ENCODE results near the gene VMAC. TPM values are rescaled to one million over a fixed set of nuclear protein-coding genes. Genes with fewer than 3 reads are reported as not detected.

VMAC gene
- total and polyA plus RNA-seq, 2 of the 8 experiments (the other 6 are each of a cell fraction or from before 2014, with no cell fraction given): 1.3 to 2.2 TPM

DNA sequence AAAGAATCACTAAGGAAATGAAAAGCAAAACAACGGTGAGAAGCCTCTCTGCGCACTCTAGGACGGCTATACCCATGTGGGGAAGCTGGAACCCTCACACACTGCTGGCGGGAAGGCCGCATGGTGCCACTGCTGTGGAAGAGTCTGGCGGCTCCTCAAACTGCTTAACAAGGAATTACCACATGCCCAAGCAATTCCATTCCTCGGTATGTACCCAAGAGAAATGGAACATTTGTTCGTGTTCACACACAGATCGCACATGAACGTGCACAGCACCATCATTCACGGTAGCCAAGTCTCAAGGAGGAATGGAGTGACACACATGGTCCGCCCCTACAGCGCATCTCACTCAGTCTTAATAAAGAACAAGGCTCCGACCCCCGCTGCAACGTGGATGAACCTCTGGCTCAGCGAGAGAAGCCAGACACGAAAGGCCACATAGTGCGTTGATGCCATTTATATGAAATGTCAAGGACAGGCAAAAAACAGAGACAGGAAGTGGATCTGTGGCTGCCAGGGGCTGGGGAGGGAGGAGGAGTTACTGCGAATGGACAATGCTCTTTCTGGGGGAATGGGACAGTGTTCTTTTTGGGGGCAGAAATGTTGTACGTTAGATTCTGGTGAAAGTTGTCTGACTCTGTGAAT, 17.0 kb downstream of the VMAC start:
- Histone ChIP-seq H3K18ac (ENCODE audit: extremely low read depth, low read length) (no peak overlapping the region), H3K79me2 (ENCODE audit: control insufficient read depth in 1 of 2, insufficient read depth in 2 of 2, low read length in 2 of 2) (no peaks in the 10 kb centered on the region), H3K23me2 (ENCODE audit: low read depth, low read length) (no peaks in the 10 kb centered on the region), H3K56ac (replicated peaks; ENCODE audit: insufficient read length, low read depth, low read length) (no peak overlapping the region), H2AFZ (ENCODE audit: low read length) (no peak overlapping the region), H3K9me3 (ENCODE audit: insufficient read depth in 2 of 2, low read depth in 1 of 2, low read length in 1 of 2) (no peaks in the 10 kb centered on the region), H4K91ac (replicated peaks; ENCODE audit: insufficient read length, low read length) (no peak overlapping the region), H3K9ac (replicated peaks in 1 of 4; ENCODE audit: extremely low read depth in 1 of 4, low read depth in 3 of 4, low read length in 3 of 4) (no peak overlapping the region), H3K4ac (replicated peaks; ENCODE audit: insufficient read length, low read depth, low read length) (no peak overlapping the region), H3K4me3 (ENCODE audit: extremely low read depth in 1 of 4, insufficient read depth in 2 of 4, low read depth in 3 of 4, low read length in 4 of 4) (no peak overlapping the region), H4K8ac (ENCODE audit: extremely low read depth, insufficient read depth, low read length) (no peak overlapping the region), H3K4me1 (replicated peaks in 1 of 4; ENCODE audit: control insufficient read depth in 3 of 4, insufficient read depth in 4 of 4, low read length in 3 of 4) (no peaks in the 10 kb centered on the region), H3K36me3 (ENCODE audit: control insufficient read depth in 2 of 4, insufficient read depth in 4 of 4, low read length in 3 of 4) (peaks cover 13 to 58% (median 45%) of the 10 kb centered on the region in 4 experiments), H2AK5ac (ENCODE audit: low read depth, low read length) (no peak overlapping the region), H2BK12ac (ENCODE audit: low read depth, low read length) (no peak overlapping the region), H3K4me2 (ENCODE audit: insufficient read depth in 1 of 2, low read depth in 2 of 2, low read length in 2 of 2) (no peak overlapping the region), H2BK20ac (ENCODE audit: low read length) (no peak overlapping the region), H3K14ac (ENCODE audit: insufficient read length) (no peak overlapping the region), H2BK120ac (replicated peaks; ENCODE audit: low read depth, low read length) (no peak overlapping the region), H2BK5ac (ENCODE audit: low read depth, low read length) (no peak overlapping the region), H3K27me3 (replicated peaks in 1 of 4; ENCODE audit: control insufficient read depth in 3 of 4, extremely low read depth in 1 of 4, insufficient read depth in 3 of 4, low read length in 3 of 4) (no peaks in the 10 kb centered on the region), H4K5ac (ENCODE audit: insufficient read length, low read depth, low read length) (no peak overlapping the region), H3K79me1 (ENCODE audit: low read depth, low read length) (no peaks in the 10 kb centered on the region), H4K20me1 (replicated peaks in 1 of 2; ENCODE audit: control insufficient read depth in 1 of 2, insufficient read depth in 2 of 2, low read length in 2 of 2) (peaks cover 0 to 19% of the 10 kb centered on the region in 2 experiments), H3K27ac (ENCODE audit: low read depth, low read length) (no peak overlapping the region), H3K23ac (ENCODE audit: insufficient read length) (no peak overlapping the region), H2BK15ac (ENCODE audit: low read length) (no peak overlapping the region)
- CTCF ChIA-PET (ENCODE audit: partially characterized antibody): interaction anchor here (1.1 kb wide), 1 partner anchor 118 kb away, joined by 3 read pairs; no protein-coding TSS in a partner anchor
- no peak for DNase-seq (ENCODE audit: low read depth in 1 of 2, low spot score in 2 of 2)
- WGBS, 2 experiments (ENCODE audit: extremely low coverage in 1 of 2, insufficient coverage in 1 of 2, insufficient read length in 1 of 2, insufficient replicate concordance in 2 of 2, low coverage in 1 of 2, low lambda C conversion rate in 2 of 2, missing lambda C conversion rate in 1 of 2): 91% methylated on average over 19 of the region's 21 CpGs; no CpG with 5 or more reads in 1 of the 2 experiments
- FAIRE-seq: no peak
- POLR2A ChIA-PET (ENCODE audit: partially characterized antibody): no interaction called here
- TF ChIP-seq, protein P1, sequence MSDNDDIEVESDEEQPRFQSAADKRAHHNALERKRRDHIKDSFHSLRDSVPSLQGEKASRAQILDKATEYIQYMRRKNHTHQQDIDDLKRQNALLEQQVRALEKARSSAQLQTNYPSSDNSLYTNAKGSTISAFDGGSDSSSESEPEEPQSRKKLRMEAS (IDR thresholded peaks at IDR 0.05): no peak
- TF ChIP-seq, protein P2, sequence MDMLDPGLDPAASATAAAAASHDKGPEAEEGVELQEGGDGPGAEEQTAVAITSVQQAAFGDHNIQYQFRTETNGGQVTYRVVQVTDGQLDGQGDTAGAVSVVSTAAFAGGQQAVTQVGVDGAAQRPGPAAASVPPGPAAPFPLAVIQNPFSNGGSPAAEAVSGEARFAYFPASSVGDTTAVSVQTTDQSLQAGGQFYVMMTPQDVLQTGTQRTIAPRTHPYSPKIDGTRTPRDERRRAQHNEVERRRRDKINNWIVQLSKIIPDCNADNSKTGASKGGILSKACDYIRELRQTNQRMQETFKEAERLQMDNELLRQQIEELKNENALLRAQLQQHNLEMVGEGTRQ (IDR thresholded peaks at IDR 0.05; ENCODE audit: low read length): no peak
- TF ChIP-seq EZH2 (IDR thresholded peaks at IDR 0.05; ENCODE audit: low read depth, low read length, severe bottlenecking) (no peak), SP1 (IDR thresholded peaks at IDR 0.05; ENCODE audit: low read depth, low read length) (no peak), KDM5A (IDR thresholded peaks at IDR 0.05; ENCODE audit: low read length) (no peak), SIN3A (conservative IDR thresholded peaks at IDR 0.05 in 1 of 2, IDR thresholded peaks at IDR 0.05 in 1 of 2; ENCODE audit: low read depth in 1 of 2, low read length in 2 of 2) (no peak), POLR2A (IDR thresholded peaks at IDR 0.05; ENCODE audit: control extremely low read depth in 1 of 2, low read depth in 2 of 2, low read length in 2 of 2) (no peak), KDM4A (IDR thresholded peaks at IDR 0.05; ENCODE audit: low read depth, low read length, severe bottlenecking) (no peak), SP4 (IDR thresholded peaks at IDR 0.05; ENCODE audit: low read length) (no peak)
- TF ChIP-seq, protein P3, sequence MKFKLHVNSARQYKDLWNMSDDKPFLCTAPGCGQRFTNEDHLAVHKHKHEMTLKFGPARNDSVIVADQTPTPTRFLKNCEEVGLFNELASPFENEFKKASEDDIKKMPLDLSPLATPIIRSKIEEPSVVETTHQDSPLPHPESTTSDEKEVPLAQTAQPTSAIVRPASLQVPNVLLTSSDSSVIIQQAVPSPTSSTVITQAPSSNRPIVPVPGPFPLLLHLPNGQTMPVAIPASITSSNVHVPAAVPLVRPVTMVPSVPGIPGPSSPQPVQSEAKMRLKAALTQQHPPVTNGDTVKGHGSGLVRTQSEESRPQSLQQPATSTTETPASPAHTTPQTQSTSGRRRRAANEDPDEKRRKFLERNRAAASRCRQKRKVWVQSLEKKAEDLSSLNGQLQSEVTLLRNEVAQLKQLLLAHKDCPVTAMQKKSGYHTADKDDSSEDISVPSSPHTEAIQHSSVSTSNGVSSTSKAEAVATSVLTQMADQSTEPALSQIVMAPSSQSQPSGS (IDR thresholded peaks at IDR 0.05; ENCODE audit: low read length): no peak
